Ovary (tissue), 9 donors: ENCODE data around the gene AKAP12. TPM values are rescaled to one million over a fixed set of nuclear protein-coding genes. Genes with fewer than 3 reads are reported as not detected.
"Not testable (repeated sequence)": the region's sequence is repeated elsewhere in the genome, so short reads cannot be mapped to it uniquely, and the experiment has no call there.

ENCODE experiments used
- DNase-seq, 5 donors: peaks; one replicate each; pipeline ENCODE4 v3.0.0-alpha.2; 2019 to 2020
- H3K27ac ChIP-seq, 2 donors: fragments of 200-600 bp; one replicate each; pipeline versions ENCODE4 v1.5.1 to v1.8.0; 2019 to 2022
- H3K27me3 ChIP-seq: fragments of 200-600 bp; one replicate; pipeline ENCODE4 v1.8.0; 2022
- H3K36me3 ChIP-seq: fragments of 200-600 bp; sonication (generic); one replicate; pipeline ENCODE4 v1.5.1; 2019
- H3K4me1 ChIP-seq: one replicate; pipeline ENCODE4 v1.8.1; 2013; ENCODE audit warnings: mild to moderate bottlenecking, moderate library complexity; ENCODE audit not compliant: insufficient read depth
- H3K4me3 ChIP-seq: fragments of 200-600 bp; sonication (generic); one replicate; pipeline ENCODE4 v1.5.1; 2017
- H3K9me3 ChIP-seq, 2 donors: fragments of 200-600 bp in 1 of 2; sonication (generic) in 1 of 2; one replicate each; pipeline versions ENCODE4 v1.5.1 to v1.8.1; 2013 to 2019; ENCODE audit warnings: mild to moderate bottlenecking in 1 of 2, moderate library complexity in 1 of 2
- EP300 ChIP-seq: sonication (generic); formaldehyde crosslinking; IDR thresholded peaks from one replicate; pipeline ENCODE4 v1.6.1; 2017; ENCODE audit warnings: antibody characterized with exemption
- POLR2A ChIP-seq: fragments of 450-650 bp; IDR thresholded peaks from one replicate; pipeline ENCODE4 v1.6.1; 2017; ENCODE audit warnings: antibody characterized with exemption, mild to moderate bottlenecking, moderate library complexity
- WGBS, 3 donors: extraction: QIAGEN DNeasy Blood & Tissue Kit in 1 of 3; methylation state at CpG; one replicate each; pipeline versions ENCODE4 v1.1.5 to v1.1.7; 2013 to 2017; 5-methylcytosine and 5-hydroxymethylcytosine counted together
- intact Hi-C, 4 donors: fragments of 100-400 bp; cut with DNase I; formaldehyde crosslinking; loops; one replicate each; pipeline versions ENCODE4 v1.11.0 to v1.15.1; 2022 to 2023
- polyA plus RNA-seq, 2 donors: library from polyadenylated mRNA; stranded (reverse); fragments of 200-250 nt in 1 of 2; fragments of 350-450 nt in 1 of 2; fragmentation: Illumina TruSeq in 1 of 2; extraction: RNeasy Lipid Tissue Mini Kit (QIAGEN cat#74804) in 1 of 2; gene quantifications; one replicate each; pipeline ENCODE4 v1.2.3, GENCODE V29; 2013 to 2014
- total RNA-seq, 7 donors: library from RNA; depleted of rRNA in 2 of 7; stranded (reverse); fragments of >200 nt in 2 of 7; fragmentation: NEBNext Ultra II Directional in 3 of 7; extraction: Animal tissue kit (Norgen Biotek cat#: 25700) in 3 of 7; gene quantifications; one replicate each; pipeline versions ENCODE4 v1.1.0 to v1.2.4, GENCODE V29; 2016 to 2023
- TF ChIP-seq, protein P1 (sequence below), 3 donors: fragments of 450-650 bp in 2 of 3; fragments of 200-600 bp in 1 of 3; IDR thresholded peaks; one replicate each; pipeline versions ENCODE4 v1.5.1 to v1.8.0; 2016 to 2022; ENCODE audit warnings: antibody characterized with exemption in 3 of 3, mild to moderate bottlenecking in 1 of 3
- donor health status: DM: no; HTN: no; CAD: no; lungs with moderate emphysema.
- donor health status: DM: no; HTN: no; CAD: no.
- donor health status: Bipolar disorder and iron deficiency.
- donor health status: DM: yes; HTN: yes; CAD: no.
- donor health status: DM: no; HTN: no; CAD: no.
- donor health status: DM: yes; HTN: yes; CAD: no.

Gene AKAP12
- total and polyA plus RNA-seq, 9 donors = 67.2 to 246 (median 125) TPM

DNA sequence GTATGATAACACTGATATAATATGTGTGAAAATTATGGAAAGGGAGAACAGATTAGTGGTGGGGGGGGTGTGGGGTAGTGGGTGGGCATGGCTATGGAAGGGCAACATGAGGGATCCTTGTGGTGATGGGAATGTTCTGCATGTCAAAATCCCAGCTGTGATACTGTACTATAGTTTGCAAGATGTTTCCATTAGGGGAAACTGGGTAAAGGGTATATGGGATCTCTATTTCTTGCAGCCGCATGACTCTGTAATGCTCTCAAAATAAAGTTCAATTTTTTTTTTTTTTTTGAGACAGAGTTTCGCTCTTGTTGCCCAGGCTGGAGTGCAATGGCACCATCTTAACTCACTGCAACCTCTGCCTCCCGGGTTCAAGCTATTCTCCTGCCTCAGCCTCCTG, 137.3 kb downstream of the AKAP12 start:
- no peaks in the 10 kb centered on the region for H3K36me3 ChIP-seq
- H3K4me1 ChIP-seq = peaks cover 2% of the 10 kb centered on the region
- intact Hi-C loops = no loop called here
- TF ChIP-seq, protein P1, sequence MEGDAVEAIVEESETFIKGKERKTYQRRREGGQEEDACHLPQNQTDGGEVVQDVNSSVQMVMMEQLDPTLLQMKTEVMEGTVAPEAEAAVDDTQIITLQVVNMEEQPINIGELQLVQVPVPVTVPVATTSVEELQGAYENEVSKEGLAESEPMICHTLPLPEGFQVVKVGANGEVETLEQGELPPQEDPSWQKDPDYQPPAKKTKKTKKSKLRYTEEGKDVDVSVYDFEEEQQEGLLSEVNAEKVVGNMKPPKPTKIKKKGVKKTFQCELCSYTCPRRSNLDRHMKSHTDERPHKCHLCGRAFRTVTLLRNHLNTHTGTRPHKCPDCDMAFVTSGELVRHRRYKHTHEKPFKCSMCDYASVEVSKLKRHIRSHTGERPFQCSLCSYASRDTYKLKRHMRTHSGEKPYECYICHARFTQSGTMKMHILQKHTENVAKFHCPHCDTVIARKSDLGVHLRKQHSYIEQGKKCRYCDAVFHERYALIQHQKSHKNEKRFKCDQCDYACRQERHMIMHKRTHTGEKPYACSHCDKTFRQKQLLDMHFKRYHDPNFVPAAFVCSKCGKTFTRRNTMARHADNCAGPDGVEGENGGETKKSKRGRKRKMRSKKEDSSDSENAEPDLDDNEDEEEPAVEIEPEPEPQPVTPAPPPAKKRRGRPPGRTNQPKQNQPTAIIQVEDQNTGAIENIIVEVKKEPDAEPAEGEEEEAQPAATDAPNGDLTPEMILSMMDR (IDR thresholded peaks at IDR 0.05) = no peak
- no peak for TF ChIP-seq EP300
- no peak for TF ChIP-seq POLR2A
- 67 to 90% (median 81%) methylated on average over 3 of the region's 3 CpGs for WGBS, 3 donors
- H3K9me3 ChIP-seq = no peaks in the 10 kb centered on the region
- DNase-seq = no peak
- no peak overlapping the region for H3K27ac ChIP-seq
- H3K4me3 ChIP-seq = no peak overlapping the region
- no peaks in the 10 kb centered on the region for H3K27me3 ChIP-seq

DNA sequence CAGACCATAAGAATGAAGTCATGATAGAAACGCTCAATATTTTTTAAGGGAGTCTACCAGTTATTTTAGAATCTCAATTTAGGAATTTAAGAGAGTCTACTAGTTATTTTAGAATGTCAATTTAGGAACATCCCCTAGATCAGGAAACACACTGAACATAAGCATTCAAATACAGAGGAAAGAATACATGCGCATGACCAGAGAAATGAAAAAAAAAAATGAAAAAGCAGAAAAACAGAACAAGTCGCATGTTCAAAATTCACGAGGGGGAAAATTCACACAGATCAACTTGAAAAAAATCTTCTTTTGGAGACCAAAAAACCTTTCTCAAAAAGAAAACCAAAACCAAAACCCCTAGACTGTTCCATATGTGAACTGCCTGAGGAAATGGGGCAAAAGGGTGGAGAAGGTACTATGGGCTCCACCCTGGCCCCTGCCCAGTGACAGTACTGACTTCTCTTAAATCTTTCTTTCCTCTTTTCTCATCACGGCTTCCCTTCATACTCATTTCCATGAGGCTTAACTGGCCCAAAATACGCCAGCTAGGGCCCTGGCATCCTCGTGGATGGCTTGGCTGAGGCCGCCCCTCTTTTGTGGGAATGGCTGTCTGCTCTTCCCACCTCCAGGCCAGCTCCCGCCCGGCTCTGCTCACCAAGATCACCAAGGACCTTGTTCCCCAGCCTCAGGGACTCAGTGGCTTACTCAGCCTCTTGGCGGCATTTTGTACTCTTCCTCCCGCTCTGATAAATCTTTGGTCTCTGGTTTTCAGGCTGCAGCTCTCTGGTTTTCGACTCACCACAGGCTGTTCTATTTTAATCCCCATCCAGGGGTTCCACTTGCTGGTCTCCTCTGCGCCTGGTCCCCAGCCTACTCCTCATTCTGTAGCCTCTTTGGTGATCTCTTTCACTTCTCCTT, 140.4 kb downstream of the AKAP12 start:
- 87 to 93% (median 91%) methylated on average over 14 of the region's 14 CpGs for WGBS, 3 donors
- H3K27me3 ChIP-seq = no peaks in the 10 kb centered on the region
- no peaks in the 10 kb centered on the region for H3K9me3 ChIP-seq
- peaks cover 2% of the 10 kb centered on the region for H3K4me1 ChIP-seq
- no peak overlapping the region for H3K4me3 ChIP-seq
- TF ChIP-seq, protein P1 (IDR thresholded peaks at IDR 0.05) = no peak
- TF ChIP-seq POLR2A = no peak
- no peak for TF ChIP-seq EP300
- intact Hi-C loops = no loop called here
- no peak for DNase-seq
- H3K36me3 ChIP-seq = no peaks in the 10 kb centered on the region
- H3K27ac ChIP-seq = no peak overlapping the region

DNA sequence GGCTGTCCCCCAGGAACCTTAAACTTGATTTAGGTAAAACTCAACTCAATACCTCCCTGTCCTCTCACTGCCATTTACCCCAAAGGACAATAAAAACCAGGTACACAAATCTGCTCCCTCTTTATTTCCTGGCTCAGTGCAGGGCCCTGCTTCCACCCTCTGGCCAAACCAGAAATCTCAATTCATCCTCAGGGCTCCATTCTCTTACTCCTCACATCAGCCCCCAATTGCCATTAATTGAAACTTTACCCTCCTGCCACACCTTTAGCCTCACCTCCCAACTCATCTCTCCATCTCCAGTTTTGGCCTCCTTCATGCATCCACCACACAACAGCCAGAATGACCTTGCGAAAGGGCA, 141.1 kb downstream of the AKAP12 start:
- Histone ChIP-seq H3K27ac (no peak overlapping the region), H3K4me1 (peaks cover 2% of the 10 kb centered on the region), H3K27me3 (no peaks in the 10 kb centered on the region), H3K9me3 (no peaks in the 10 kb centered on the region), H3K4me3 (no peak overlapping the region), H3K36me3 (no peaks in the 10 kb centered on the region)
- no peak for DNase-seq
- WGBS, 3 donors = 96 to 100% (median 98%) methylated on average over 1 of the region's 1 CpG
- TF ChIP-seq POLR2A (no peak), EP300 (no peak)
- TF ChIP-seq, protein P1 (IDR thresholded peaks at IDR 0.05) = no peak
- intact Hi-C loops = no loop called here

DNA sequence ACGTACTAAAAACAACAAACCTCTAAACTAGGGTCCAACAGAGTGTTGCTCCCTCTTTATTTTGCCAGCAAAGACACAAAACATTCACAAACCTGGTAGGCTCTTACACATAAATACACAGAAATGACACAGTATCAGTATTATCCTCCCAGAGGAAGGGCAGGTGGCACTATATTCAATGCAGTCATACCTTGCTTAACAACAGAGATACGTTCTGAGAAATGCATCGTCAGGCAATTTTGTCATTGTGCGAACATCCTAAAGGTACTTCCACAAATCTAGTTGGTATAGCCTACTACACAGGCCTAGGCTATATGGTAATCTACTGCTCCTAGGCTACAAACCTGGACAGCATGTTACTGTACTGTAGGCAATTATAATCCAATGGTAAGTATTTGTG, 142.0 kb downstream of the AKAP12 start:
- Histone ChIP-seq H3K4me1 (peaks cover 2% of the 10 kb centered on the region), H3K27ac (no peak overlapping the region), H3K9me3 (no peaks in the 10 kb centered on the region), H3K36me3 (no peaks in the 10 kb centered on the region), H3K4me3 (no peak overlapping the region), H3K27me3 (no peaks in the 10 kb centered on the region)
- WGBS, 3 donors = 82 to 87% (median 83%) methylated on average over 4 of the region's 4 CpGs
- intact Hi-C loops = no loop called here
- TF ChIP-seq EP300 (no peak), POLR2A (no peak)
- TF ChIP-seq, protein P1 (IDR thresholded peaks at IDR 0.05) = no peak
- no peak for DNase-seq

DNA sequence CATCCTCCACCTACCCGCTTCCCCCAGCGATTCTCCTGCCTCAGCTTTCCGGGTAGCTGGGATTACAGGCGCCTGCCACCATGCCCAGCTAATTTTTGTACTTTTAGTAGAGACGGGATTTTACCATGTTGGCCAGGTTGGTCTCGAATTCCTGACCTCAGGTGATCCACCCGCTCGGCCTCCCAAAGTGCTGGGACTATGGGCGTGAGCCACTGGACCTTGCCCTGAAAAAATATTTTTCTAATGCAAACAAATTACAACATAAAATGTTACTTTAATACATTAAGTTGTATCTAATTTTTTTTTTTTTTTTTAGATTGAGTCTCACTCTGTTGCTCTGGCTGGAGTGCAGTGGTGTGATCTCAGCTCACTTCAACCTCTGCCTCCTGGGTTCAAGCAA, 142.9 kb downstream of the AKAP12 start:
- H3K27ac ChIP-seq, H3K9me3 ChIP-seq, H3K36me3 ChIP-seq, H3K27me3 ChIP-seq, H3K4me1 ChIP-seq, intact Hi-C loops, DNase-seq, H3K4me3 ChIP-seq: not testable (repeated sequence)
- 97% methylated on average over 9 of the region's 9 CpGs for WGBS, 3 donors
